NCI-H1048 (cell line): ENCODE results near the gene SLX4.

ENCODE experiments used
- DNase-seq: peaks from one replicate; lab custom pipeline; 2025; lab: John Stamatoyannopoulos, UW

The SLX4 gene

GRCh38 chr16:3553138-3553923 lies 58.1 kb downstream of the SLX4 start:
- no peak for DNase-seq

- no peak for DNase-seq
Measured at GRCh38 chr16:3550851-3551847, 60.3 kb downstream of the SLX4 start.

- DNase-seq: no peak
Measured at GRCh38 chr16:3549906-3550305, 61.5 kb downstream of the SLX4 start.

- no peak for DNase-seq
Measured at GRCh38 chr16:3548859-3549258, 62.5 kb downstream of the SLX4 start.

- DNase-seq: no peak
Measured at GRCh38 chr16:3548445-3548844, 63.0 kb downstream of the SLX4 start.

GRCh38 chr16:3546986-3547682 lies 64.3 kb downstream of the SLX4 start:
- DNase-seq: no peak

GRCh38 chr16:3542601-3543373 lies 68.6 kb downstream of the SLX4 start:
- DNase-seq: no peak

- no peak for DNase-seq
Measured at GRCh38 chr16:3541527-3542155, 69.8 kb downstream of the SLX4 start.

GRCh38 chr16:3538222-3538621 lies 73.2 kb downstream of the SLX4 start:
- DNase-seq: no peak

- no peak for DNase-seq
Measured at GRCh38 chr16:3536851-3537250, 74.6 kb downstream of the SLX4 start.

GRCh38 chr16:3536271-3536731 lies 75.1 kb downstream of the SLX4 start:
- no peak for DNase-seq

- no peak for DNase-seq
Measured at GRCh38 chr16:3534126-3534525, 77.3 kb downstream of the SLX4 start.

GRCh38 chr16:3532741-3533140 lies 78.7 kb downstream of the SLX4 start:
- DNase-seq: no peak
